Heart left ventricle (tissue), 13 donors: ENCODE data around the gene IL6.

Experiments
- POLR2A ChIP-seq, 2 donors: fragments of 450-650 bp; IDR thresholded peaks; one replicate each; pipeline ENCODE4 v1.6.1; 2017; ENCODE audit warnings: antibody characterized with exemption in 2 of 2, mild to moderate bottlenecking in 2 of 2, moderate library complexity in 2 of 2
- TF ChIP-seq, protein P1 (sequence below), 12 donors: fragments of 200-600 bp; sonication (generic) in 4 of 12; IDR thresholded peaks; one replicate each; pipeline versions ENCODE4 v1.5.0 to v1.8.0; 2018 to 2022; ENCODE audit warnings: antibody characterized with exemption in 12 of 12, mild to moderate bottlenecking in 5 of 12
- donor health status: ischemic (EF 13 %, LVEDD 7.1; RV severe dilation, severe dysfunction).
- donor health status: DM: no; HTN: yes; CAD: no.
- donor health status: DM: no; HTN: no; CAD: no.
- donor health status: ischemic (EF 25% LVEDD 6.9; RV normal size, moderate dysfunction).
- donor health status: ischemic (EF 25% LVEDD 5.7; RV mildly dilated, moderate dysfunction).
- donor health status: ischemic (EF 35%, LVEDD 5.7; RV mildly dilated, moderate dysfunction).
- donor health status: nonischemic (EF 11% LVEDD 7.7; RV severe dilation, severe dysfunction).
- donor health status: DM: yes; HTN: yes; CAD: no.
- donor health status: PGD.
- donor health status: ischemic (EF 29% LVEDD 5.4; RV normal size, mild dysfunction).
- donor health status: nonischemic (EF 23%, LVEDD 6.1; RV moderate dilation, normal function).

GRCh38 chr7:22732556-22733126, 5.6 kb downstream of the IL6 start:
- no peak for TF ChIP-seq POLR2A (IDR thresholded peaks at IDR 0.05)
- TF ChIP-seq, protein P1, sequence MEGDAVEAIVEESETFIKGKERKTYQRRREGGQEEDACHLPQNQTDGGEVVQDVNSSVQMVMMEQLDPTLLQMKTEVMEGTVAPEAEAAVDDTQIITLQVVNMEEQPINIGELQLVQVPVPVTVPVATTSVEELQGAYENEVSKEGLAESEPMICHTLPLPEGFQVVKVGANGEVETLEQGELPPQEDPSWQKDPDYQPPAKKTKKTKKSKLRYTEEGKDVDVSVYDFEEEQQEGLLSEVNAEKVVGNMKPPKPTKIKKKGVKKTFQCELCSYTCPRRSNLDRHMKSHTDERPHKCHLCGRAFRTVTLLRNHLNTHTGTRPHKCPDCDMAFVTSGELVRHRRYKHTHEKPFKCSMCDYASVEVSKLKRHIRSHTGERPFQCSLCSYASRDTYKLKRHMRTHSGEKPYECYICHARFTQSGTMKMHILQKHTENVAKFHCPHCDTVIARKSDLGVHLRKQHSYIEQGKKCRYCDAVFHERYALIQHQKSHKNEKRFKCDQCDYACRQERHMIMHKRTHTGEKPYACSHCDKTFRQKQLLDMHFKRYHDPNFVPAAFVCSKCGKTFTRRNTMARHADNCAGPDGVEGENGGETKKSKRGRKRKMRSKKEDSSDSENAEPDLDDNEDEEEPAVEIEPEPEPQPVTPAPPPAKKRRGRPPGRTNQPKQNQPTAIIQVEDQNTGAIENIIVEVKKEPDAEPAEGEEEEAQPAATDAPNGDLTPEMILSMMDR (IDR thresholded peaks at IDR 0.05), result peak in 8 of 12 donors; percentile 8 to 34 (median 22)
